ENCODE data around the gene PRR16.

DNA sequence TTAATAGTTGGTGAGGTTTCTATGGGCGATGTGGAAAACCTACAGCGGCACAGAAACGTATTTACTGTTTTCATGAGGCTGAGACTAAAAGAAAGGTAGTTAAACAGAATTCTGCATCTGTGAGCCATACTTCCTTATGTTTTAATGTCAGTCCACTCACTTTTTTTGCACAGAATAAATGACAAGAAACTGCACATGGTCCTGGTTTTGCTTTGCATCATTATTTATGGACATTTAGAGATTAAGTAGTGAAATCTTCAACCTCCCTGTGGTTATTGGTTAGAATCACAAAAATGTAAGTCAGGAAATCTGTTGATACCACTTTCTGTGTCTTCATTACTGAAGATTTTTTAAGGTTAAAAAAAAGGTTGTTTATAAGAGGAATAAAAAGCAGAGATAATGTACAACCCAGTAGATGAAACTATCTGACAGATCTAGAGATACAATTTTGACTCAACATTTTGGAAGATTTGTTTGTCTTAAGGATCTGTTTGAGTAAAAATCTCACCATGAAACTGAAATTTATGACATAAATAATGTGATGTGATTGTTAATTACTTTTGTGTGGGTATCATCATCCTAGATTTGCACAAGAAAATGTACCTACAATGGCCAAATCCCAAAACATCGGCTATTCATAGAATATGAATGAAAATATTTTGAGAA is 2.4 kb downstream of the PRR16 start:
- TF ChIP-seq, protein P1, sequence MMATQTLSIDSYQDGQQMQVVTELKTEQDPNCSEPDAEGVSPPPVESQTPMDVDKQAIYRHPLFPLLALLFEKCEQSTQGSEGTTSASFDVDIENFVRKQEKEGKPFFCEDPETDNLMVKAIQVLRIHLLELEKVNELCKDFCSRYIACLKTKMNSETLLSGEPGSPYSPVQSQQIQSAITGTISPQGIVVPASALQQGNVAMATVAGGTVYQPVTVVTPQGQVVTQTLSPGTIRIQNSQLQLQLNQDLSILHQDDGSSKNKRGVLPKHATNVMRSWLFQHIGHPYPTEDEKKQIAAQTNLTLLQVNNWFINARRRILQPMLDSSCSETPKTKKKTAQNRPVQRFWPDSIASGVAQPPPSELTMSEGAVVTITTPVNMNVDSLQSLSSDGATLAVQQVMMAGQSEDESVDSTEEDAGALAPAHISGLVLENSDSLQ (IDR thresholded peaks at IDR 0.05): no peak
- no peak for TF ChIP-seq SUZ12 (IDR thresholded peaks at IDR 0.05)
- TF ChIP-seq NFRKB (IDR thresholded peaks at IDR 0.05): no peak
- no peak for TF ChIP-seq TARDBP (IDR thresholded peaks at IDR 0.05)
- TF ChIP-seq LEF1 (IDR thresholded peaks at IDR 0.05; ENCODE audit: borderline replicate concordance): no peak
- no peak for TF ChIP-seq FOXA1 (IDR thresholded peaks at IDR 0.05)
- TF ChIP-seq BHLHE40 (IDR thresholded peaks at IDR 0.05; ENCODE audit: borderline replicate concordance): no peak
- no peak for TF ChIP-seq L3MBTL2 (conservative IDR thresholded peaks at IDR 0.05)
- no peak for TF ChIP-seq HDGF (IDR thresholded peaks at IDR 0.05; ENCODE audit: borderline replicate concordance)
- no peak for TF ChIP-seq CTBP1 (IDR thresholded peaks at IDR 0.05; ENCODE audit: borderline replicate concordance)
- TF ChIP-seq FOXK2 (IDR thresholded peaks at IDR 0.05): no peak
- no peak for TF ChIP-seq ZNF384 (IDR thresholded peaks at IDR 0.05)

Measured in HEK293T (cell line).